ENCODE results near the gene KCTD13.
A peak's percentile ranks its signal among the peaks of the same experiment; 100 is the strongest.
"Not testable (repeated sequence)": the region's sequence is repeated elsewhere in the genome, so short reads cannot be mapped to it uniquely, and the experiment has no call there.

The KCTD13 gene

GRCh38 chr16:29940656-29941055, 14.6 kb upstream of the KCTD13 start:
- no peak for TF ChIP-seq CTCF (IDR thresholded peaks at IDR 0.05; ENCODE audit: low read depth, low read length)

DNA sequence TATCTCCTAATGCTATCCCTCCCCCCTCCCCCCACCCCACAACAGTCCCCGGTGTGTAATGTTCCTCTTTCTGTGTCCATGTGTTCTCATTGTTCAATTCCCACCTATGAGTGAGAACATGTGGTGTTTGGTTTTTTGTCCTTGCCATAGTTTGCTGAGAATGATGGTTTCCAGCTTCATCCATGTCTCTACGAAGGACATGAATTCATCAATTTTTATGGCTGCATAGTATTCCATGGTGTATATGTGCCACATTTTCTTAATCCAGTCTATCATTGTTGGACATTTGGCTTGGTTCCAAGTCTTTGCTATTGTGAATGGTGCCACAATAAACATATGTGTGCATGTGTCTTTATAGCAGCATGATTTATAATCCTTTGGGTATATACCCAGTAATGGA, 5.7 kb upstream of the KCTD13 start:
- H3K4me3 ChIP-seq (ENCODE audit: low read depth, low read length): not testable (repeated sequence)

More at GRCh38 chr16:29940656-29941055, 14.6 kb upstream of the KCTD13 start:
- no peak overlapping the region for H3K4me3 ChIP-seq (ENCODE audit: low read depth, low read length)

- H3K4me3 ChIP-seq (ENCODE audit: low read depth, low read length): peak overlapping the region; percentile 93
These were observed 1.3 kb upstream of the KCTD13 start for GRCh38 chr16:29927070-29927905.

DNA sequence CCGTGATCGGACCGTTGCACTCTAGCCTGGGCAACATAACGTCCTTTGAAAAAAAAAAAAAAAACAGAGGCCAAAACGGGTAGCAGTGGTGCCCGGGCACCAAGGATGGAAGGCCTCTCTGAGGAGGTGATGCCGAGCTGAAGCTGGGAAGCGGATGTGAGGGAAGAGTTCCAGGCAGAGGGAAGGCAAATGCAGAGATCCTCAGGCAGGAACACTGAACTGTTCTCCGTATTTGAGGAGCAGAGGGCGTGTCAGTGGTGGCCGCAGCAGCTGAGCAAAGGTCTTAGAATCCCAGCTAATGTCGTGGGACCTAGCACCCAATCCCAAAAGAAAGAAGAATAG, 656 bp upstream of the KCTD13 start:
- peak overlapping the region; percentile 93 for H3K4me3 ChIP-seq (ENCODE audit: low read depth, low read length)
- TF ChIP-seq CTCF (IDR thresholded peaks at IDR 0.05; ENCODE audit: low read depth, low read length): no peak

More at GRCh38 chr16:29927070-29927905, 1.3 kb upstream of the KCTD13 start:
- no peak for TF ChIP-seq CTCF (IDR thresholded peaks at IDR 0.05; ENCODE audit: low read depth, low read length)

DNA sequence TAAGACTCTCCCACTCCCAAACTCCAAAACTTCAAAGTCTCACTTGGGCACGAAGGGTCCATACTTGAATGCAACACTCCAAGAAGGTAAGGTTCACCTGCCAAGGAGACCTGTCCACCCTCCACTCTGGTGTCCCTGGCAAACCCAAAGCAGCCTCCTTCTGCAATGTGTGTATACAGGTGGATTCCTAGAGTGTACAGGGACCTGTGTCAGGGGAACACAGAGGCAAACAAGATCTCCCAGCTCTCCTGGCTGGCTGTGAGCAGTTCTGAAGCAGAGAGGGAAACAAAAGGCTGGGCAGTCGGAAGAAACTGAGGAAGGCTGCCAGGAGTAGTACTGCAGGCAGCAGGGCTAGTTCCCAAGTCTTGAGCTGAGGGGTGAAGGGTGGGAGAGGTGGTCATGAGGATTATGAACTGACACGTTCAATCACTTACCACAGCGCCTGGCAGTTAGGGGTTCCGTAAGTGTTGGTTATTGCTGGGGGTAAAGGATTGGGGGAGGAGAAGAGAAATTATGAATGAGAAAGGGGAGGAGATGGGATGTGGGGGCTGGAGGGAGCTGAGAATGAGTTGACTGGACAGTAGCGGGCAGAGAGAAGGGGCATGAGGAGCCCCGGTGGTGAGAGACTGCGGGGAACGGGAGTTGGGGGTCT, 795 bp downstream of the KCTD13 start:
- TF ChIP-seq CTCF (IDR thresholded peaks at IDR 0.05; ENCODE audit: low read depth, low read length): no peak
- H3K4me3 ChIP-seq (ENCODE audit: low read depth, low read length): peak overlapping the region; percentile 93

DNA sequence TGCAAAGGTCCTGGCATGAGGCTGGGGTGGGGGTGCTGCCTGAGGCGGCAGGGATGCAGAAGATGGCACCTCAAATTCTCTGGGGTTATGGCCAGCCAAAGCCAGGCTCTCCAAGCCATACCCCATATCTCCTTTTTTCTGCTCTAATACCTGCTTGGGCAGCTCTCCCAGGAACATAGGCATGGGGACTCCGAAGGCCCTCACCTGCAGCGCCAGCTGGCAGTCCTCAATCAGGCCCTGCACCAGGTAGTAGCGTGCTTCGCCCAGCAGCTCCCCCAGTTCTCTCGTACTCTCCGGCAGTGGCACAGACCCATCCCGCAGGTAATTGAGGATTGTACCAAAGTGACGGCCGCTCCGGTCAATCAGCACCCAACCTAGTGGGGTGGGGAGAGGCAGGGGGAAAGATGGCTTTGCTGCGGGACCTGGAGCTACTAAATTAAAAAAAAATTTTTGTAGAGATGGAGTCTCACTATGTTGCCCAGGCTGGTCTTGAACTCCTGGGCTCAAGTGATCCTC, 3.0 kb downstream of the KCTD13 start:
- no peak for TF ChIP-seq CTCF (IDR thresholded peaks at IDR 0.05; ENCODE audit: low read depth, low read length)
- no peak overlapping the region for H3K4me3 ChIP-seq (ENCODE audit: low read depth, low read length)

GRCh38 chr16:29922326-29922725, 3.7 kb downstream of the KCTD13 start:
- TF ChIP-seq CTCF (IDR thresholded peaks at IDR 0.05; ENCODE audit: low read depth, low read length): no peak
- no peak overlapping the region for H3K4me3 ChIP-seq (ENCODE audit: low read depth, low read length)

Measured in WI38 (cell line).